ENCODE results near the gene PLP2.

Gene PLP2

GRCh38 chrX:49184294-49185281 lies 12.9 kb downstream of the PLP2 start:
- FAIRE-seq: no peak

GRCh38 chrX:49186125-49187027 lies 14.7 kb downstream of the PLP2 start, which contains the start of gene PRICKLE3:
PRICKLE3 (minus strand) TSS chrX:49186373; CDS start chrX:49186297, 76 bp downstream.
- peak; percentile 45 for DNase-seq (ENCODE audit: insufficient read length, low spot score)
- FAIRE-seq: no peak

More at GRCh38 chrX:49184294-49185281, 12.9 kb downstream of the PLP2 start:
- DNase-seq (ENCODE audit: insufficient read length, low spot score): peak; percentile 48

GRCh38 chrX:49187028-49187394 lies 15.3 kb downstream of the PLP2 start:
- FAIRE-seq: no peak
- DNase-seq (ENCODE audit: insufficient read length, low spot score): no peak

- DNase-seq (ENCODE audit: insufficient read length, low spot score): no peak
- FAIRE-seq: no peak
These were observed 15.8 kb downstream of the PLP2 start for GRCh38 chrX:49187526-49187925.

- DNase-seq (ENCODE audit: insufficient read length, low spot score): no peak
- no peak for FAIRE-seq
These were observed 16.9 kb downstream of the PLP2 start for GRCh38 chrX:49188468-49189076.

GRCh38 chrX:49189606-49190005 lies 17.9 kb downstream of the PLP2 start:
- no peak for FAIRE-seq
- no peak for DNase-seq (ENCODE audit: insufficient read length, low spot score)

GRCh38 chrX:49190821-49191573 lies 19.3 kb downstream of the PLP2 start:
- DNase-seq (ENCODE audit: insufficient read length, low spot score): peak; percentile 84

GRCh38 chrX:49191574-49192011 lies 19.9 kb downstream of the PLP2 start:
- FAIRE-seq (no peak), DNase-seq (ENCODE audit: insufficient read length, low spot score) (no peak)

More at GRCh38 chrX:49190821-49191573, 19.3 kb downstream of the PLP2 start:
- FAIRE-seq: peak; percentile 44

GRCh38 chrX:49192722-49193328 lies 21.1 kb downstream of the PLP2 start:
- no peak for DNase-seq (ENCODE audit: insufficient read length, low spot score)
- no peak for FAIRE-seq

- no peak for DNase-seq (ENCODE audit: insufficient read length, low spot score)
- FAIRE-seq: no peak
These were observed 21.9 kb downstream of the PLP2 start for GRCh38 chrX:49193542-49193964.

GRCh38 chrX:49197543-49198087 lies 25.9 kb downstream of the PLP2 start:
- FAIRE-seq (no peak), DNase-seq (ENCODE audit: insufficient read length, low spot score) (no peak)

- DNase-seq (ENCODE audit: insufficient read length, low spot score) (no peak), FAIRE-seq (no peak)
These were observed 27.0 kb downstream of the PLP2 start for GRCh38 chrX:49198540-49199314.

GRCh38 chrX:49199315-49199595 lies 27.6 kb downstream of the PLP2 start:
- no peak for DNase-seq (ENCODE audit: insufficient read length, low spot score)
- FAIRE-seq: no peak

GRCh38 chrX:49199906-49200771 lies 28.4 kb downstream of the PLP2 start, which contains the start of gene SYP:
SYP (minus strand) TSS chrX:49200193; CDS start chrX:49200186, 7 bp downstream.
- DNase-seq (ENCODE audit: insufficient read length, low spot score): peak; percentile 75
- FAIRE-seq: peak; percentile 33

GRCh38 chrX:49202022-49202421 lies 30.3 kb downstream of the PLP2 start:
- FAIRE-seq (no peak), DNase-seq (ENCODE audit: insufficient read length, low spot score) (no peak)

GRCh38 chrX:49203536-49203935 lies 31.8 kb downstream of the PLP2 start:
- FAIRE-seq (no peak), DNase-seq (ENCODE audit: insufficient read length, low spot score) (no peak)

GRCh38 chrX:49204017-49204416 lies 32.3 kb downstream of the PLP2 start:
- FAIRE-seq: no peak
- DNase-seq (ENCODE audit: insufficient read length, low spot score): no peak

- DNase-seq (ENCODE audit: insufficient read length, low spot score): no peak
- FAIRE-seq: no peak
These were observed 33.0 kb downstream of the PLP2 start for GRCh38 chrX:49204709-49205108.

All from HTR-8/SVneo (cell line).